ENCODE results near the gene KRTAP4-12.

DNA sequence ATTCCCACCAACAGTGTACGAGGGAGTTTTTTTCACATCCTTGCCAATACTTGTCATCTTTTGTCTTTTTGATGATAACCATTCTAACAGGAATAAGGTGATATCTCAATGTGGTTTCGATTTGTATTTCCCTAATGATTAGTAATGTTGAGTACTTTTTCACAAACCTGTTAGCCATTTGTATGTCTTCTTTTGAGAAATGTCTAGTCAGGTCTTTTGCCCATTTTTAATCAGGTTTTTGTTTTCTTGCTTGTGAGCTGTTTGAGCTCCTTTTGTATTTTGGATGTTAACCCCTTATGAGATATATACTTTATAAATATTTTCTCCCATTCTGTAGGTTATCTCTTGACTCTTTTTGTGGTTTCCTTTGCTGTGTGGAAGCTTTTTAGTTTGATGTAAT, 27.5 kb upstream of the KRTAP4-12 start:
- TF ChIP-seq POLR2A (IDR thresholded peaks at IDR 0.05) (no peak), POLR2AphosphoS5 (IDR thresholded peaks at IDR 0.05) (no peak), EP300 (IDR thresholded peaks at IDR 0.05; ENCODE audit: low read depth) (no peak)
- TF ChIP-seq, protein P1, sequence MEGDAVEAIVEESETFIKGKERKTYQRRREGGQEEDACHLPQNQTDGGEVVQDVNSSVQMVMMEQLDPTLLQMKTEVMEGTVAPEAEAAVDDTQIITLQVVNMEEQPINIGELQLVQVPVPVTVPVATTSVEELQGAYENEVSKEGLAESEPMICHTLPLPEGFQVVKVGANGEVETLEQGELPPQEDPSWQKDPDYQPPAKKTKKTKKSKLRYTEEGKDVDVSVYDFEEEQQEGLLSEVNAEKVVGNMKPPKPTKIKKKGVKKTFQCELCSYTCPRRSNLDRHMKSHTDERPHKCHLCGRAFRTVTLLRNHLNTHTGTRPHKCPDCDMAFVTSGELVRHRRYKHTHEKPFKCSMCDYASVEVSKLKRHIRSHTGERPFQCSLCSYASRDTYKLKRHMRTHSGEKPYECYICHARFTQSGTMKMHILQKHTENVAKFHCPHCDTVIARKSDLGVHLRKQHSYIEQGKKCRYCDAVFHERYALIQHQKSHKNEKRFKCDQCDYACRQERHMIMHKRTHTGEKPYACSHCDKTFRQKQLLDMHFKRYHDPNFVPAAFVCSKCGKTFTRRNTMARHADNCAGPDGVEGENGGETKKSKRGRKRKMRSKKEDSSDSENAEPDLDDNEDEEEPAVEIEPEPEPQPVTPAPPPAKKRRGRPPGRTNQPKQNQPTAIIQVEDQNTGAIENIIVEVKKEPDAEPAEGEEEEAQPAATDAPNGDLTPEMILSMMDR (IDR thresholded peaks at IDR 0.05) = no peak

Measured in transverse colon (tissue), 4 donors.